GM23338 (cell line): ENCODE data around the gene SCN3A. TPM values are rescaled to one million over a fixed set of nuclear protein-coding genes. Genes with fewer than 3 reads are reported as not detected.

Source experiments
- ATAC-seq: fragments of 200-7000 bp; cut with Tn5 transposase; 3 replicates; pipeline ENCODE4 v1.9.1; 2020
- DNase-seq: peaks from one replicate; pipeline ENCODE4 v3.0.0-alpha.2; 2015; ENCODE audit warnings: low spot score
- H2AFZ ChIP-seq: fragments of 200-600 bp; sonication (generic); 2 replicates; pipeline ENCODE4 v1.8.0; 2016; ENCODE audit warnings: antibody characterized with exemption, mild to moderate bottlenecking, moderate library complexity
- H3F3A ChIP-seq: fragments of 200-600 bp; sonication (generic); replicated peaks from 2 replicates; pipeline ENCODE4 v1.8.0; 2017; ENCODE audit warnings: antibody characterized with exemption, mixed run types, low read depth
- H3K27ac ChIP-seq: fragments of 200-600 bp; sonication (generic); 2 replicates; pipeline ENCODE4 v1.6.1; 2016; ENCODE audit warnings: low read depth
- H3K27me3 ChIP-seq: fragments of 200-600 bp; sonication (generic); 2 replicates; pipeline ENCODE4 v1.8.0; 2016; ENCODE audit warnings: mild to moderate bottlenecking, mixed run types, moderate library complexity; ENCODE audit not compliant: insufficient read depth
- H3K36me3 ChIP-seq: fragments of 200-600 bp; sonication (generic); 2 replicates; pipeline ENCODE4 v1.8.0; 2016; ENCODE audit warnings: mild to moderate bottlenecking; ENCODE audit not compliant: insufficient read depth
- H3K4me1 ChIP-seq: fragments of 200-600 bp; sonication (generic); 2 replicates; pipeline ENCODE4 v1.8.0; 2016; ENCODE audit warnings: mild to moderate bottlenecking, moderate library complexity; ENCODE audit not compliant: insufficient read depth
- H3K4me2 ChIP-seq: fragments of 200-600 bp; sonication (generic); 2 replicates; pipeline ENCODE4 v1.7.1; 2017; ENCODE audit warnings: mixed run types
- H3K4me3 ChIP-seq: fragments of 200-600 bp; sonication (generic); 2 replicates; pipeline ENCODE4 v1.6.1; 2016; ENCODE audit warnings: mixed run types
- H3K79me2 ChIP-seq: fragments of 200-600 bp; sonication (generic); replicated peaks from 2 replicates; pipeline ENCODE4 v1.8.0; 2017; ENCODE audit warnings: mild to moderate bottlenecking; ENCODE audit not compliant: insufficient read depth
- H3K9me2 ChIP-seq: fragments of 200-600 bp; sonication (generic); 2 replicates; pipeline ENCODE4 v1.8.0; 2017; ENCODE audit not compliant: insufficient read depth
- H4K20me1 ChIP-seq: fragments of 200-600 bp; sonication (generic); replicated peaks from 2 replicates; pipeline ENCODE4 v1.8.0; 2017; ENCODE audit warnings: mild to moderate bottlenecking; ENCODE audit not compliant: insufficient read depth
- H3K27ac Mint-ChIP-seq: 2 replicates; pipeline ENCODE4 v1.8.0; 2020; ENCODE audit warnings: inconsistent platforms, mild to moderate bottlenecking, moderate library complexity, mixed read lengths
- H3K27me3 Mint-ChIP-seq: 3 replicates; pipeline ENCODE4 v1.8.0; 2022; ENCODE audit warnings: low read depth, mild to moderate bottlenecking, moderate library complexity, mixed read lengths, inconsistent platforms; ENCODE audit not compliant: insufficient read depth, poor library complexity
- H3K36me3 Mint-ChIP-seq: 3 replicates; pipeline ENCODE4 v1.8.0; 2021; ENCODE audit warnings: low read depth, mild to moderate bottlenecking, inconsistent platforms, moderate library complexity, mixed read lengths
- H3K4me1 Mint-ChIP-seq: 3 replicates; pipeline ENCODE4 v1.8.0; 2020; ENCODE audit warnings: mild to moderate bottlenecking, inconsistent platforms, mixed read lengths
- H3K4me3 Mint-ChIP-seq: 3 replicates; pipeline ENCODE4 v1.8.0; 2021; ENCODE audit warnings: moderate library complexity, mild to moderate bottlenecking, inconsistent platforms, mixed read lengths
- H3K9me3 Mint-ChIP-seq: 3 replicates; pipeline ENCODE4 v1.8.0; 2020; ENCODE audit warnings: moderate library complexity, mild to moderate bottlenecking, inconsistent platforms, mixed read lengths
- CTCF ChIP-seq, 2 experiments: fragments of 200-600 bp in 1 of 2; sonication (generic) in 1 of 2; conservative IDR thresholded peaks; 2 replicates each; pipeline versions ENCODE4 v1.5.1 to v1.6.1; 2016 to 2017; ENCODE audit warnings: antibody characterized with exemption in 2 of 2, low read depth in 2 of 2, mild to moderate bottlenecking in 2 of 2, moderate library complexity in 1 of 2
- EZH2 ChIP-seq: fragments of 200-600 bp; sonication (generic); IDR thresholded peaks from one replicate; pipeline ENCODE4 v1.8.0; 2017; ENCODE audit warnings: antibody characterized with exemption, mild to moderate bottlenecking, low read depth; ENCODE audit not compliant: unreplicated experiment
- EZH2phosphoT487 ChIP-seq: fragments of 200-600 bp; sonication (generic); IDR thresholded peaks from one replicate; pipeline ENCODE4 v1.8.1; 2018; ENCODE audit warnings: antibody characterized with exemption; ENCODE audit not compliant: unreplicated experiment
- JUNB ChIP-seq: IDR thresholded peaks from one replicate; pipeline ENCODE4 v1.6.1; 2016; ENCODE audit warnings: antibody characterized with exemption; ENCODE audit not compliant: unreplicated experiment
- NANOG ChIP-seq: IDR thresholded peaks from 2 replicates; pipeline ENCODE4 v1.6.1; 2016; ENCODE audit warnings: antibody characterized with exemption, borderline replicate concordance
- POLR2AphosphoS5 ChIP-seq: IDR thresholded peaks from 2 replicates; pipeline ENCODE4 v1.6.1; 2016; ENCODE audit warnings: antibody characterized with exemption, low read depth
- REST ChIP-seq: IDR thresholded peaks from one replicate; pipeline ENCODE4 v1.6.1; 2018; ENCODE audit warnings: antibody characterized with exemption; ENCODE audit not compliant: unreplicated experiment
- ZNF114 ChIP-seq: fragments of 250-450 bp; sonication (Bioruptor Pico); IDR thresholded peaks from 2 replicates; pipeline ENCODE4 v1.5.0; 2020; ENCODE audit warnings: mild to moderate bottlenecking, moderate library complexity
- ZNF331 ChIP-seq: fragments of 250-450 bp; sonication (Bioruptor Pico); IDR thresholded peaks from 2 replicates; pipeline ENCODE4 v1.5.0; 2020; ENCODE audit warnings: low read depth, mild to moderate bottlenecking, moderate library complexity
- ZNF462 ChIP-seq: fragments of 250-450 bp; sonication (Bioruptor Pico); IDR thresholded peaks from 2 replicates; pipeline ENCODE4 v1.5.0; 2020; ENCODE audit warnings: mild to moderate bottlenecking, moderate library complexity
- polyA plus RNA-seq: library from polyadenylated mRNA; unstranded; fragments of >200 nt; fragmentation: Nextera tagmentation; extraction: Ambion mirVana; gene quantifications from 2 replicates; pipeline ENCODE4 v1.2.1, GENCODE V29; 2016
- total RNA-seq: library from RNA; depleted of rRNA; stranded (reverse); fragments of >200 nt; shearing (Covaris generic); gene quantifications from 2 replicates; pipeline ENCODE4 v1.2.3, GENCODE V29; 2014

The SCN3A gene
- total and polyA plus RNA-seq, 2 experiments from 2014 or later = 0.66 TPM; not detected in 1

- Mint-ChIP-seq H3K9me3 (no peaks in the 10 kb centered on the region), H3K27me3 (no peaks in the 10 kb centered on the region), H3K4me1 (peaks cover 12% of the 10 kb centered on the region), H3K36me3 (no peaks in the 10 kb centered on the region), H3K27ac (no peak overlapping the region), H3K4me3 (no peak overlapping the region)
- no peaks in the 10 kb centered on the region for H3K9me2 ChIP-seq
- TF ChIP-seq POLR2AphosphoS5 = no peak
- no peak for TF ChIP-seq EZH2
- no peak for TF ChIP-seq ZNF331 (CRISPR knock-in tag)
- TF ChIP-seq CTCF (conservative IDR thresholded peaks at IDR 0.05; ENCODE audit: low read depth in 2 of 2) = no peak
- TF ChIP-seq ZNF462 (CRISPR knock-in tag) = no peak
- no peak for TF ChIP-seq JUNB
- no peak for TF ChIP-seq ZNF114 (CRISPR knock-in tag)
- no peak for TF ChIP-seq REST
- no peak for TF ChIP-seq EZH2phosphoT487
- no peak for TF ChIP-seq NANOG
- no peaks in the 10 kb centered on the region for H3K36me3 ChIP-seq
- no peaks in the 10 kb centered on the region for H4K20me1 ChIP-seq
- H3K79me2 ChIP-seq = no peaks in the 10 kb centered on the region
- no peak overlapping the region for H3K4me2 ChIP-seq
- DNase-seq (no peak), ATAC-seq (no peak)
- peaks cover 8% of the 10 kb centered on the region for H3K4me1 ChIP-seq
- no peaks in the 10 kb centered on the region for H3K27me3 ChIP-seq
- no peaks in the 10 kb centered on the region for H3F3A ChIP-seq
- no peak overlapping the region for H3K27ac ChIP-seq
- no peak overlapping the region for H3K4me3 ChIP-seq
- no peak overlapping the region for H2AFZ ChIP-seq
Measured at GRCh38 chr2:165112789-165113188, 91.1 kb downstream of the SCN3A start.
